ENCODE results near the gene PBX1.

PBX1 gene

DNA sequence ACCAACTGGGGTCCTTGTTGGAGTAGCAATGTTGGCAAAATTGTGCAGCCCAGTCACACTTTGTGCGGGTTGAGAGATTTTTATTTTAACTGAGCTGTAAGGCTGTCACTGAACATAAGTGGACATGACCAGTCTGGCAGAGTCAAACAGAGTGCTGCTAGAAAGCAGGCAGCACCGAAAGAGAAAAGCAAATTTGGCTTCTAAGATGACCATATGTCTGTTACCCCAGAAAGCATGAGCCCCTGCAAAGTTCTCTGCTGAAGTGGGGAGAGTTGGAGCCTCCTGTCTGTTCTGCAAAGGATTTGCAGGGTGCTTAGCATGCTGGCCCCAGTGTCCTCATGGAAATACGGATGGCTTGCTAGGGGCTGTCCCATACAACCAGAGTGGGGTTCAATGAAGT, 220.4 kb downstream of the PBX1 start:
- H3K79me2 ChIP-seq (ENCODE audit: insufficient read depth, low read depth): no peaks in the 10 kb centered on the region

DNA sequence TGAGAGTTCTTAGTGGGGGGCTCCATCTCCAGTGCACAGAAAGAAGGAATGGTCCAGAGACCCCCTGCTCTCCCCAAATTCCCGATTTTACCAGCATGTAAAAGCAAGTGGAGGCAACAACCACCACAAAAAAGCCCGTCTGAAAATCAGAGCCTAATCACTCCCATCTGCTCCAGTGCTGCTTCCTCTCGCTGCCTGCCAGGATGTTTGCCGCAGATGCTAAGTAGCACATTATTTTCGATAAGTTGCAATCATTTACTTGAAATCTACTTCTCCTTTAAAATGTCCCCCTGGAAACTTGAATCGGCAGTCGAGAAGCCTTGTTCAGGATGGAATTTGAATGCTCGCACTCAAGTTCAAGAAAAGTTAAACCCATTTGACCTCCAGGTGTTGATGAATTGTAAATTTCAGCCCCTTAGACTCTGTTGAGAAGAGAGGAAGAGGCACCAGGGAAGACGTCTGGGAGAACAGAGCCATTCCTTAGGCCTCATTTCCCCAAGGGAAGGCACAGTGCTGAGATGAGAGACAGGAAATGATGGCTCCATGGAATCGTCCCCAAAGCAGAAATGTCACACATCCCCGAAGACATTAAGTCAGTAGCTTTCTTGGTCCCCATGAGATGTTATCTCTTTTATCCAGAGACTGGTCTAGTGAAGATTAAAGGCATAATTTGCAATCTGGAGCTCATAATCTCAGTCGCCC, 221.3 kb downstream of the PBX1 start:
- Histone ChIP-seq H3K36me3 (ENCODE audit: insufficient read depth) (no peaks in the 10 kb centered on the region), H2AFZ (ENCODE audit: low read depth) (no peak overlapping the region), H3K27ac (no peak overlapping the region), H3K9ac (no peak overlapping the region), H3K4me1 (ENCODE audit: low read depth, poor library complexity, severe bottlenecking) (peaks cover 22% of the 10 kb centered on the region), H3K79me2 (ENCODE audit: insufficient read depth, low read depth) (no peaks in the 10 kb centered on the region), H3K4me2 (no peak overlapping the region), H3K4me3 (IDR thresholded peaks at IDR 0.05; ENCODE audit: insufficient read depth, low read depth, low read length) (no peak overlapping the region), H3K27me3 (ENCODE audit: insufficient read depth, low read depth) (no peaks in the 10 kb centered on the region), H4K20me1 (ENCODE audit: insufficient read depth) (no peaks in the 10 kb centered on the region)
- TF ChIP-seq, protein P1, sequence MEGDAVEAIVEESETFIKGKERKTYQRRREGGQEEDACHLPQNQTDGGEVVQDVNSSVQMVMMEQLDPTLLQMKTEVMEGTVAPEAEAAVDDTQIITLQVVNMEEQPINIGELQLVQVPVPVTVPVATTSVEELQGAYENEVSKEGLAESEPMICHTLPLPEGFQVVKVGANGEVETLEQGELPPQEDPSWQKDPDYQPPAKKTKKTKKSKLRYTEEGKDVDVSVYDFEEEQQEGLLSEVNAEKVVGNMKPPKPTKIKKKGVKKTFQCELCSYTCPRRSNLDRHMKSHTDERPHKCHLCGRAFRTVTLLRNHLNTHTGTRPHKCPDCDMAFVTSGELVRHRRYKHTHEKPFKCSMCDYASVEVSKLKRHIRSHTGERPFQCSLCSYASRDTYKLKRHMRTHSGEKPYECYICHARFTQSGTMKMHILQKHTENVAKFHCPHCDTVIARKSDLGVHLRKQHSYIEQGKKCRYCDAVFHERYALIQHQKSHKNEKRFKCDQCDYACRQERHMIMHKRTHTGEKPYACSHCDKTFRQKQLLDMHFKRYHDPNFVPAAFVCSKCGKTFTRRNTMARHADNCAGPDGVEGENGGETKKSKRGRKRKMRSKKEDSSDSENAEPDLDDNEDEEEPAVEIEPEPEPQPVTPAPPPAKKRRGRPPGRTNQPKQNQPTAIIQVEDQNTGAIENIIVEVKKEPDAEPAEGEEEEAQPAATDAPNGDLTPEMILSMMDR (conservative IDR thresholded peaks at IDR 0.05; ENCODE audit: low read depth, low read length): no peak

More for the DNA sequence above, 220.4 kb downstream of the PBX1 start:
- TF ChIP-seq, protein P1 (conservative IDR thresholded peaks at IDR 0.05; ENCODE audit: low read depth, low read length): no peak
- no peak overlapping the region for H3K4me2 ChIP-seq
- H3K9ac ChIP-seq: no peak overlapping the region
- no peaks in the 10 kb centered on the region for H3K36me3 ChIP-seq (ENCODE audit: insufficient read depth)
- no peak overlapping the region for H3K4me3 ChIP-seq (IDR thresholded peaks at IDR 0.05; ENCODE audit: insufficient read depth, low read depth, low read length)
- H4K20me1 ChIP-seq (ENCODE audit: insufficient read depth): no peaks in the 10 kb centered on the region
- H3K4me1 ChIP-seq (ENCODE audit: low read depth, poor library complexity, severe bottlenecking): peaks cover 31% of the 10 kb centered on the region
- H3K27ac ChIP-seq: no peak overlapping the region
- H2AFZ ChIP-seq (ENCODE audit: low read depth): no peak overlapping the region
- no peaks in the 10 kb centered on the region for H3K27me3 ChIP-seq (ENCODE audit: insufficient read depth, low read depth)

DNA sequence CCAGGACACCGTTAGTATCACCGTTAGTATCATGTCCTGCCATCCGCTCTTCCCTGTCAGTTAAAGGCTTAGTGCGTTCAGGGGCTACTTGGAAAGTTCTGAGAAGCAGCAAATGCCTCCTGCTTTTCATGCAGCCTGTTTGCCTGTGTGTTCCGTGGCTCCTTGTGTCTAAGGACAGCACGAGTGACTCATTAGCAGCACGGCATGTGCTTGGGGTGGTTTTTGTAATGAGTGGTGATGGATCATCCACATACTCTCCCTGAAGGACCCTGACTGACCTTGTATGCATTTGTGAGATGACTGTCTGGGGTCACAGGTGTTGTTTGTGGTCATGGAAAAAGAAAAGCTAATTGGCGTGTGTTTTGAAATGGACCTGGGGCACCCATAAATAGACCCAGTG, 221.9 kb downstream of the PBX1 start:
- H2AFZ ChIP-seq (ENCODE audit: low read depth): no peak overlapping the region
- no peaks in the 10 kb centered on the region for H3K79me2 ChIP-seq (ENCODE audit: insufficient read depth, low read depth)
- H3K27ac ChIP-seq: no peak overlapping the region
- H3K4me3 ChIP-seq (IDR thresholded peaks at IDR 0.05; ENCODE audit: insufficient read depth, low read depth, low read length): no peak overlapping the region
- H3K36me3 ChIP-seq (ENCODE audit: insufficient read depth): no peaks in the 10 kb centered on the region
- peaks cover 17% of the 10 kb centered on the region for H3K4me1 ChIP-seq (ENCODE audit: low read depth, poor library complexity, severe bottlenecking)
- H3K27me3 ChIP-seq (ENCODE audit: insufficient read depth, low read depth): no peaks in the 10 kb centered on the region
- H3K4me2 ChIP-seq: no peak overlapping the region
- H3K9ac ChIP-seq: no peak overlapping the region
- TF ChIP-seq, protein P1 (conservative IDR thresholded peaks at IDR 0.05; ENCODE audit: low read depth, low read length): no peak
- H4K20me1 ChIP-seq (ENCODE audit: insufficient read depth): no peaks in the 10 kb centered on the region

DNA sequence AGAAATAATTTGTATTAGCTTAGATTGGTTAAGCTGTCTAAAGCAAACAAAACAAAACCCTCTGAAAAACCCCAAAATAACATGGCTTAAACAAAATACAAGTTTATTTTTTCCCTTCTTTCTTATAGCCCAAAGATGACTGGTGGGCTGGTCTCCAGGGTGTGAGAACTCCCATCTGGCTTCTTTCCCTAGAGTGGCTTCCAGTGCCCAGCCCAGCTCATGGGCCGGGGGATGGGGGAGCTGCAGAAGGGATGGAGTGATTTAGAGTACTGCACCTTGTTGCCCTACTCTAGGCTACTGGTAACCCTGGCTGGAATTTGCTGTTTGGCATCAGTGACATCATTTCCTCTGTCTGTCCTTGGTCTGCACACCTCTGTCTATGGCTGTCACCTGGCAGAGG, 223.0 kb downstream of the PBX1 start:
- Histone ChIP-seq H3K4me1 (ENCODE audit: low read depth, poor library complexity, severe bottlenecking) (peaks cover 9% of the 10 kb centered on the region), H3K36me3 (ENCODE audit: insufficient read depth) (no peaks in the 10 kb centered on the region), H3K9ac (no peak overlapping the region), H4K20me1 (ENCODE audit: insufficient read depth) (no peaks in the 10 kb centered on the region), H3K27me3 (ENCODE audit: insufficient read depth, low read depth) (no peaks in the 10 kb centered on the region), H3K4me2 (no peak overlapping the region), H2AFZ (ENCODE audit: low read depth) (no peak overlapping the region), H3K79me2 (ENCODE audit: insufficient read depth, low read depth) (no peaks in the 10 kb centered on the region), H3K4me3 (IDR thresholded peaks at IDR 0.05; ENCODE audit: insufficient read depth, low read depth, low read length) (no peak overlapping the region), H3K27ac (no peak overlapping the region)
- TF ChIP-seq, protein P1 (conservative IDR thresholded peaks at IDR 0.05; ENCODE audit: low read depth, low read length): no peak
